GM12874 (cell line): ENCODE data around the gene ARGLU1.

Source experiments
- TF ChIP-seq, protein P1 (sequence below): IDR thresholded peaks from 2 replicates; pipeline ENCODE4 v1.5.1; 2011; ENCODE audit warnings: low read depth, mild to moderate bottlenecking, control low read depth, low read length, moderate library complexity; ENCODE audit not compliant: insufficient read depth

The ARGLU1 gene

DNA sequence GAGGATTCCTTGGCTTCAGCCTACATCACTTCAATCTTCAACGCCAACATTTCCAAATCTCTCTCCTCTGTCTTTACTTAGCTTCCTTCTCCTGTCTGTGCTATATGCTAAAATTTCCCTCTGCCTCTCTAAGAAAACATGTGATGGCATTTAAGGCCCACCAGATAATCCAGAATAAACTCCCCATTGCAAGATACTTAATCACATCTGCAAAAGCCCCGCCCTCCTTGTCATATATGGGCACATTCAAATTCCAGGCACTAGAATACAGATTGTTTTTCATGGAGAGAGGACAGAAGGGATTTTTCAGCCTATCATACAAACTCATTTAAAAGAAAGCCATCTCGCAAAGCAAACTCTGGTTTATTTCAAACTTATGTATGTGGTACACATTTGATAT is 16.2 kb downstream of the ARGLU1 start:
- TF ChIP-seq, protein P1, sequence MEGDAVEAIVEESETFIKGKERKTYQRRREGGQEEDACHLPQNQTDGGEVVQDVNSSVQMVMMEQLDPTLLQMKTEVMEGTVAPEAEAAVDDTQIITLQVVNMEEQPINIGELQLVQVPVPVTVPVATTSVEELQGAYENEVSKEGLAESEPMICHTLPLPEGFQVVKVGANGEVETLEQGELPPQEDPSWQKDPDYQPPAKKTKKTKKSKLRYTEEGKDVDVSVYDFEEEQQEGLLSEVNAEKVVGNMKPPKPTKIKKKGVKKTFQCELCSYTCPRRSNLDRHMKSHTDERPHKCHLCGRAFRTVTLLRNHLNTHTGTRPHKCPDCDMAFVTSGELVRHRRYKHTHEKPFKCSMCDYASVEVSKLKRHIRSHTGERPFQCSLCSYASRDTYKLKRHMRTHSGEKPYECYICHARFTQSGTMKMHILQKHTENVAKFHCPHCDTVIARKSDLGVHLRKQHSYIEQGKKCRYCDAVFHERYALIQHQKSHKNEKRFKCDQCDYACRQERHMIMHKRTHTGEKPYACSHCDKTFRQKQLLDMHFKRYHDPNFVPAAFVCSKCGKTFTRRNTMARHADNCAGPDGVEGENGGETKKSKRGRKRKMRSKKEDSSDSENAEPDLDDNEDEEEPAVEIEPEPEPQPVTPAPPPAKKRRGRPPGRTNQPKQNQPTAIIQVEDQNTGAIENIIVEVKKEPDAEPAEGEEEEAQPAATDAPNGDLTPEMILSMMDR = no peak

DNA sequence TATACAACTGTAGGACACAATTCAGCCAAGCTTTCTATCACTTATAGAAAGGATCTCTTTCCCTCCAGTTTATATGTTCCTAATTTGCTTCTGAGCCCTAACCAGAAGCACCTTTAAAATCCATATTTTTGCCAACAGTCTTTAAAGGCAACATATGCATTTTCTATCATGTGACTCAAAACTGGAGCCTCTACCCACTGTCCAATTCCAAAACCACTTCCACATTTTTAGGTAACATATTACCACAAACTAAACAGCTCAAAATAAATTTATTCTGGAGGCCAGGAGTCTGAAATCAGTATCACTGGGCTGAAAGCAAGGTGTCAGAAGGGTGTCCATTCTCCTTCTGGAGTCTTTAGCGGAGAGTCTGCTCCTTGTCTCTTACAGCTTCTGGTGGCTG is 16.6 kb downstream of the ARGLU1 start:
- TF ChIP-seq, protein P1 = no peak

DNA sequence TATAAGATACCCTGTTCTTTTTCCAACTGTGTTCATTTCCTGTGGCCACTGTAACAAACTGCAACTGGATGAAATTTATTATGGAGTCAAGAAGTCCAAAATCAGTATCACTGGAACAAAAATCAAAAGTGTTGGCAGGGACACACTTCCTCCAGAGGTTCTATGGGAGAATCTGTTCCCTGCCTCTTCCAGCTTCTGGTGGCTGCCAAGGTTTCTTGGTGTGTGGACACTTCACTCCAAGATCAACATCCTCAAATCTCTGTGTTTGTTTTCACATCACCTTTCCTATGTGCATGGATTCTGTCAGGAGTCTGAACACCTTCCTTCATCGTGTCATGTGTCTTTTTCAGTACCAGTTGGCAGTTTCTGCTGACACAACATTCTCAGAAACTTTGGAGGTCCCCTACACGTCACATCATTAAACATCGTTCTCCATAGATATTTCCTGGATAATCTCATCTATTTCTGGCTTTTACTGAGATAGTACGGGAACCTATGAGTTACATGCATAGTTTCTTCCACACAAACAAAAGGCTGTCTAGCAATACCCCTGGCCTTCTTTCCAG is 17.3 kb downstream of the ARGLU1 start:
- TF ChIP-seq, protein P1 = no peak

DNA sequence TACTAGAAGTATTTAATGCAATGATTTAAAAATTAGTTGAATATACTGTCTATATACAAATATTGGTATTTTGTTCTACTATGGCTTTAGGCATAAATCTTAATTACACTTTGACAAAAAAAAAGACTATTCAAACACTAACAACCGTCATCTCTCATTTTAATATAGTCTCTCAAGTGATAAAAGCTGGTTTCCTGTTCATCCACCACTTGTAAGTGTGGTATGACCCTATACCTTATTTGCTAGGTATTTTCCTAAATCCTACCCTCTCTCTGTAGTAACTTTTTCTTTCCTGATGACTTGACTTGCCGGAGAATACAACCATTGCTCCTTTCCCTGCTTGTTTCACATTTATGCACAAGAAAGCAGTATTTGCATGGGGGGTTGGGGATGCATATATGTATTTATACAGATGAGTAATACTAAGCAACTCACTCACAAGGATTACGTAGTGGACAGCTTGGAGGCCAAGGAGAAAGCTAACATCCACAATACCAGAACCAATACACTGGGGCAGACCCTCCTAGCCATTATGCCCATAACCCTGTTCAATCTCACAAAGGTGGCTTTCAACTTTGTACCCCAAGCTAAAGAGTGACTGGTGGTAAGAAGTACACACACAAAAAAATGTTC is 19.8 kb downstream of the ARGLU1 start:
- TF ChIP-seq, protein P1 = no peak

DNA sequence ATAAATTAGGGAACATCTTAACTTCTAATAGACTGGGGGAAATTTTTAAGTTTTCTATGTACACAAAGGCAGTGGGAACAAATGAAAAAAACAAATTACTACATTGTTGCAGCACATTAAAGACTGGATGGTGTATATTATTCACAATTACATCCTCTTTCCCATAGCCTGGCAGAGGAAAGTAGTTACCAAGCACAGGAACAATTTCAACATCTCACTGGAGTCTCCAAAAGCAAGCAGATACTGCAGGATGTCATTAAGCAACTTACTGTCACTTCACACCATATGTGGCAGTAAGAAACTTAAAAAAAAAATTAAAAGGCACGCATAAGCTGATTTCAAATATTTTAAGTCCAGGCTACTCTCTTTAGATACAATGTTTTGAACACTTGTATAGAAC is 26.1 kb downstream of the ARGLU1 start:
- TF ChIP-seq, protein P1 = no peak

DNA sequence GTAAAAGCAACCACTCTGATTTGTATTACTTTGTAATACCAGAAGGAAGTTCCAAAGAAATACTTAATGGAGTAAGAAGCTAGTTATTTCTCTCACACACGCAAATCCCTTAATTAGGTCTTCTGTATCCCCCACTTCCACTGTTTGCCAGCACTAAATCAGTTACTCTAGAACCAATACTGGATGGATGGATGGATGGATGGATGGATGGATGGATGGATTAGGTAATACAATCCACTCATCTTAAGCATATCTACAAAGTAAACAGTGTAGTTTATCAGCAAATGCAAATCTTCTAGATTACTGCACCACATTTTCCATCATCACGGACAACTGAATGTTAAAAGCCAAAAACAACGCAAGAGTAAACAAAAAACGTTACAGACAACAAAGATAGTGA is 27.3 kb downstream of the ARGLU1 start:
- TF ChIP-seq, protein P1 = no peak

DNA sequence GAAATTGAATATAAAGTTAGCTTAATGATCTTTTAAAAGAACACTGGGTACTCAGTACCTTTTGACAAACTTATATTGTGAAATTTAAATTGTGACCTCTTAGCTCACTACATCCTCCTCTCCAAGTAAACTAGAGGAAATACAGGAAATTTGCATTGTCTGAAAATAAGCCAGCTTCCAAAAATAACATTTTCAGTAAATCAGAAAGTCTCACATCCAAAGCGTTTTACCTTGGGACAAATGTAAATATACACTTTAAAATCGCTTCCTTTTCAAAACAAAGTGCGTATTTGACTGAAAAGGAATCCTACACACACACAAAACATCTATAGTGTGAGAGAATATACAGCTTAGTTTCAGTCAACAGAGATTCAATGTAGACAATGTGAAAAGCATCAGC is 30.4 kb downstream of the ARGLU1 start:
- TF ChIP-seq, protein P1 = no peak
